HG02973 (cell line): Measurements from ENCODE around the gene CD83.
"Not testable (repeated sequence)": the region's sequence is repeated elsewhere in the genome, so short reads cannot be mapped to it uniquely, and the experiment has no call there.

Experiments
- ATAC-seq: cut with Tn5 transposase; IDR thresholded peaks from one replicate; pipeline ENCODE4 v1.9.1; 2021; ENCODE audit warnings: moderate library complexity; ENCODE audit not compliant: unreplicated experiment

The CD83 gene, protein sequence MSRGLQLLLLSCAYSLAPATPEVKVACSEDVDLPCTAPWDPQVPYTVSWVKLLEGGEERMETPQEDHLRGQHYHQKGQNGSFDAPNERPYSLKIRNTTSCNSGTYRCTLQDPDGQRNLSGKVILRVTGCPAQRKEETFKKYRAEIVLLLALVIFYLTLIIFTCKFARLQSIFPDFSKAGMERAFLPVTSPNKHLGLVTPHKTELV

DNA sequence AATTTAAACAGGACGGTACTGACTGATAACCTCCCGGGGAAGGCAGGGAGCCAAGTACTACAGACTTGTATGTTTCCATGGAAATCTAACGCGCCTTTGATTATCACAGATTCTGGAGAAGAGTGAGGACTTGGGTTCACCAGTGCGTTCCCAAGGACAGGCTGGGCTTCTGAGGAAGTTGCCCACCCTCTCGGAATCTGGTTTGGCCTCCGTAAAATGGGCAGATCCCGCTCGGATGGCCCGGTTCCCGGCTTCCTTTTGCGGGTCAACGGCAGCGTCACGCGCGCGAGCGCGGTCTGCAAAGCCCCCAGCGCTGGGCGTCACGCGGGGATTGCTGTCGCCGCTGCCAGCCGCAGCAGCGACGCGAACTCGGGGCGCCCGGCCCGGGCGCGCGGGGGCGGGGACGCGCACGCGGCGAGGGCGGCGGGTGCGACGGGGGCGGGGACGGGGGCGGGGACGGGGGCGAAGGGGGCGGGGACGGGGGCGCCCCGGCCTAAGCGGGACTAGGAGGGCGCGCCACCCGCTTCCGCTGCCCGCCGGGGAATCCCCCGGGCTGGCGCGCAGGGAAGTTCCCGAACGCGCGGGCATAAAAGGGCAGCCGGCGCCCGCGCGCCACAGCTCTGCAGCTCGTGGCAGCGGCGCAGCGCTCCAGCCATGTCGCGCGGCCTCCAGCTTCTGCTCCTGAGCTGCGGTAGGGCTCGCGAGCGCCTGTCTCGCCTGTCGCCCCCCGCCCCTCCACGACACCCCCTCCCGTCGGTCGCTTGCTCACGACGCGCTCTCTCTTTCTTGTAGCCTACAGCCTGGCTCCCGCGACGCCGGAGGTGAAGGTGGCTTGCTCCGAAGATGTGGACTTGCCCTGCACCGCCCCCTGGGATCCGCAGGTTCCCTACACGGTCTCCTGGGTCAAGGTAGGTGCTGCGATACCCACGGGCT is at the start of gene CD83:
CD83 (plus strand) TSS at position 615 of the 933 bp plus-strand sequence; CDS start at position 655, 40 bp downstream.
- peak; percentile 52 for ATAC-seq

DNA sequence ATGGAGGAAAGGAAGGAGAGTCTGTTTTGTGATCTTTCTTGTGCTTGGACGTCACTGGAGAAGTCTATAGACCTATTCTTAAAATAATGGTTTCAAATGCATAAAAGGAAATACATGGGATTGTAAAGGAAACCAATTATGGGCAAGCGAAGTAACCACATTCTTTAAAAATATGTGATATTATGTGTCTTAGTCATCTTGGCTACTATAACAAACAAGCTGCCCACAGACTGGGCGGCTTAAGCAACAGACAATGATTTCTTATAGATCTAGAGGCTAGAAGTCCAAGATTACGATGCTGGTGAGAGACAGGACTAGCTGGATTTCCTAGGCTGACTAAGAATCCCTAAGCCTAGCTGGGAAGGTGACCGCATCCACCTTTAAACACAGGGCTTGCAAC is 49.4 kb upstream of the CD83 start:
- no peak for ATAC-seq

DNA sequence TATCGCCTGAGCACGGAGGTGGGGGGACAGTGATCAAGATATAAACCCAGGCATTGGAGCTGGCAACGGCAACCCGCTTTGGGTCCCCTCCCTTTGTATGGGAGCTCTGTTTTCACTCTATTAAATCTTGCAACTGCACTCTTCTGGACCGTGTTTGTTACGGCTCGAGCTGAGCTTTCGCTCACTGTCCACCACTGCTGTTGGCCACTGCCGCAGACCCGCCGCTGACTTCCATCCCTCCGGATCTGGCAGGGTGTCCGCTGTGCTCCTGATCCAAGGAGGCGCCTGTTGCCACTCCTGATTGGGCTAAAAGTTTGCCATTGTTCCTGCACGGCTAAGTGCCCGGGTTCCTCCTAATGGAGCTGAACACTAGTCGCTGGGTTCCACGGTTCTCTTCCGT is 48.9 kb upstream of the CD83 start:
- no peak for ATAC-seq

DNA sequence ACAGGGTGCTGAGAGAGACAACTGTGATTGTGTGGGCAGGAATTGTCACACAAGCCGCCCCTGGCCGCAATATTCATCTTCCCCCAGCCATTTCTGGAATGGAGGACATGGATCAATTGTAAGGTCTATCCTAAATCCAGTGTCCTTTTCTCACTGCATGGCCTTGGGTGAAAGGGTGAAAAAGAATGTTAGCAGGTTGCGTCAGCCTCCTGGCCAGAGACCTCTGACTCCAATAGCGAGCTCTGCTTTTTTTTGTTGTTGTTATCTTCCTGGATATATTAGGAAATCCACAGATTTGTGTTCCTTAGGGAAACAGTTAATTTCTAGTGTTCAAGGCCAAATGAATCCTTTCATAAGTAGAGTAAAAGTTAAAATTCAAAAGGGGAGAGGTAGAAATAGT is 47.1 kb upstream of the CD83 start:
- ATAC-seq = no peak

DNA sequence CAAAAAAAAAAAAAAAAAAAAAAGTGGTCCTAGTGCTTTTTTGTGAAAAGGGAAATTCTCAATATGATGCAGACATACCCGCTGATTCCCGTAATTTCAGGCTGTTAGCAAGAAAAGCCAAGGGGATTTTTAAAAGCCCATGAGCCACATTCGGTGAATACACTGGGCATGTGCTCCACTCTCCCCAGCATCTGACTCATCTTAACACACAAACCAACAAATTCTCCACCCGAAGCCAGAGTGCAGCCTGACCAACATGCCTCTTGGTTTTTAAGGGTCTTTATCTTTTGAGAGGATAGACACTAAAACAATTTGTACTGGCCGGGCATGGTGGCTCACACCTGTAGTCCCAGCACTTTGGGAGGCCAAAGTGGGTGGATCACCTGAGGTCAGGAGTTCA is 45.5 kb upstream of the CD83 start:
- ATAC-seq = no peak

DNA sequence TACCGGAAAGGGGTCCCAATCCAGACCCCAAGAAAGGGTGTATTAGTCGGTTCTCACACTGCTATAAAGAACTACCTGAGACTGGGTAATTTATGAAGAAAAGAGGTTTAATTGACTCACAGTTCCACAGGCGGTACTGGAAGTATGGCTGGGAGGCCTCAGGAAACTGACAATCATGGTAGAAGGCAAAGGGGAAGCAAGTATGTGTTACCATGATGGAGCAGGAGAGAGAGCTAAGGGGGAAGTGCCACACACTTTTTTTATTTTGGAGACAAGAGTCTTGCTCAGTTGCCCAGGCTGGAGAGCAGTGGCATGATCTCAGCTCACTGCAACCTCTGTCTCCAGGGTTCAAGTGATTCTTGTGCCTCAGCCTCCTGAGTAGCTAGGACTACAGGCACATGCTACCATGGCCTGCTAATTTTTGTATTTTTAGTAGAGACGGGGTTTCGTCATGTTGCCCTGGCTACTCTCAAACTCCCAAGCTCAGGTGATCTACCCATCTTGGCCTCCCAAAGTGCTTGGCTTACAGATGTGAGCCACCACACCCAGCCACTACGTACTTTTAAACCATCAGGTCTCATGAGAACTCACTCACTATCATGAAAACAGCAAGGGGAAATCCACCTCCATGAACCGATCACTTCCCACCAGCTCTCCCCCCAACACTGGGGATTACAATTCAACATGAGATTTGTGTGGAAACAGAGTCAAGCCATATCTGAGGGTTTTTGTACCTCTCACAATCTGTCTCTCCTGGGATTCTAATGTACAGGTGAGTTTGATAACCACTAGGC is 43.8 kb upstream of the CD83 start:
- ATAC-seq = not testable (repeated sequence)

DNA sequence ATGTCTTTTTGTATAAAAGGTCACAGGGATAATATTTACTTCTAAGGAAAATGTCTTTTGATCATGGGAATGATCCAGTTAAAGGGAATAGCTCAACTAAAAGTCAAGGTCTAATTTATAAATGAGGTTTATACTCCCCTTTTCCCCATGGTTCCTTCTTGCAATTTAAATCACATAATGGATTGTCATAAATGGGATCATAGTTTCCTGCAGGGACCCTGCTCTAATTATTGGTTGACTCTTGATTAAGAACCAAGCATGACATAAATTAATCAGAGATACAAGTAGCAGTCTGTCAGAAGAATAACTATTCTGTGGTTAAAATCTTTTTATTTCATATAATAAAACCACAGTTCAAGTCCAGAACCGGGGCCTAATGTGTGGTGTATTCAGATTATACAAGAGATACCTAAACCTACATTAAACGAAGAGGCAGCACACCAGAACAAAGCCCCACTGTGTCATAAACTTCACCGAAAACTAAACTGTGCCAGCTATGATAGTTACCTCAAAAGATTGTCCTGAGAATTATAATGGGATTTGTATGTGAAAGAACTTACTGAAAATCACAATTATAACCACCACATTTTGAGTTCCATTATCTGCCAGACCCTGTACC is 43.0 kb upstream of the CD83 start:
- no peak for ATAC-seq

DNA sequence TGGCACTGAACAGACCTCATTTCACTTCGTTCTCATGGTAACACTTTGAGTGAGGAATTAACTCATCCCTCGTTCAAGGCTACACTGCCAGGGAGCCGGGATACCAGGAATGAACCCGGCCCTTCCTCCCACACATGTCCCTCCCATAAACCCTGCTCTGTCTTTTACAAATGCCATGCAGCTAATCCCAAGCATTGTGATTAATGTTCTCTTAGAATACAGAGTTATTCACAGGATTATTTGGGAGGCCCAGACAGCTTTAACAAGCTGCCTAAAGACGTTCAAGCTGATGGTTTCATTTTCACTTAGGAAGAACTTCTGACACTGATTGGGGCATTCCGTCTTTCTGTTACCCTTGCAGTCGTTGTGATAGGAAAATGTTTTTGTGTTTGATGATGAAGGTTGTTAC is 42.5 kb upstream of the CD83 start:
- peak; percentile 81 for ATAC-seq

DNA sequence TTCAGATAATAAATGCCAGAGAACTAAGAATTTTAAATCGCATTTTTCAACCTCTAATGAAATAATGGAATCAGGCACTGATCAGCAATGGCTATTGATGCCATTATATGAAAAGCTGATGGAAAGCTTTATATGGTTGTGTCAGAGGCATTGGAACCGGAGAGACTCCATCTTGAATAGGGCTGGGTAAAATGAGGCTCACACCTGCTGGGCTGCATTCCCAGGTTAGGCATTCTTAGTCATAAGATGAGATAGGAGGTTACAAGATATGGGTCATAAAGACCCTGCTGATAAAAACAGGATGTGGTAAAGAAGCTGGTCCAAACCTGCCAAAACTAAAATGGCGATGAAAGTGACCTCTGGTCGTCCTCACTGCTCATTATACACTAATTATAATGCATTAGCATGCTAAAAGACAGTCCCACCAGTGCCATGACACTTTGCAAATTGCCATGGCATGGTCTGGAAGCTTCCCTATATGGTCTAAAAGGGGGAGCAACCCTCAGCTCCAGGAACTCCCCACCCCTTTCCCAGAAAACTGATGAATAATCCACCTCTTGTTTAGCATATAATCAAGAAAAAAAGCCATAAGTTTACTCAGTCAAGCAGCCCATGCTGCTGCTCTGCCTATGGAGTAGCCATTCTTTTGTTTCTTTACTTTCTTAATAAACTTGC is 40.2 kb upstream of the CD83 start:
- no peak for ATAC-seq

DNA sequence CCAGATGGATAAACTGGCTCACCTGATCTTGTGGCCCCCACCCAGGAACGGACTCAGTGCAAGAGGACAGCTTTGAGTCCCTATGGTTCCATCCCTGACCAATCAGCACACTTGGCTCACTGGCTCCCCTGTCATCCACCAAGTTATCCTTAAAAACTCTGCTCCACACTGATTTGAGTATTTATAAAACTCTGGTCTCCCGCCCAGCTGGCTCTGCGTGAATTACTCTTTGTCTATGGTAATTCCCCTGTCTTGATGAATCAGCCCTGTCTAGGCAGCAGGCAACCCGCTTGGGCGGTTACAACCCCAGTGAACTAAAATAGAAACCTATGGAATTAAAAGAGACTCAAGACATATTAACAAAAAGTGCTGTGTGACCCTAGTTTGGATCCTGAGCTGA is 38.1 kb upstream of the CD83 start:
- no peak for ATAC-seq

DNA sequence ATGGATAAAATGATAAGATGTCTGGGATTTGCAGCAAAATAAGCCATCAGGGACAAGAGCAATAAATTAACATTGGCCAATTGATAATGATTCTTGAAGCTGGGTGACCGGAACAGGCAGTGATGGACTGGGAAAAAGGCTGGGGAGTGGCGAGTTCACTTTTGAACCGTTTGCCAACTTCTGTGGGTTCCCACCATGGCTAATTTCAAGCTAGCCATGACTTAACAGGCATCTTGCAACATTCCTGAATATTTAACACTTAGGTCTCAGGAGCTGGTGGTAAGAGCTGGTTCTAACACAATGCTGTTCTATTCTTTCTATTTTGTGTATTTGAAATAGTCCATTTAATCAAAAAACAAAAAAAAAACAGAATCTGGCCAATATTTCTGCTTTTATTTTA is 37.6 kb upstream of the CD83 start:
- ATAC-seq = no peak

DNA sequence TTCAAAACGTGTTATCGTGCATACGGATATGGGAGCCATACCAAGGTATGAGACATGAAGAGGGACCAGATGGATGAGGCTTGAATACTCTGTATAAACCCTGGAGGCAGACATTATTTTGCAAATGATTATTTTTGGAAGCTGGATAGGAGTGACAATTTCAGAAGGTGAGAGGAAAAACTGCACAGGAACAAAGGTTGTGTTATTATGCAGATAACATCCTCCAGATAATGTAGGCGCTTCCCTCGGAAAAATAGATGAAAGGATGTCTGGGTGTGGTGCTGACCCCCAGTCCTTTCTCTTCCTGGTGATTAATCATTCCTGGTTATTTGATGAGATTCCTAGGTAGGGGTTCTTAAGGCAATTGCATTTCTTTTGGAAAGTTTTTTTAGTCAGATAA is 36.4 kb upstream of the CD83 start:
- ATAC-seq = no peak

DNA sequence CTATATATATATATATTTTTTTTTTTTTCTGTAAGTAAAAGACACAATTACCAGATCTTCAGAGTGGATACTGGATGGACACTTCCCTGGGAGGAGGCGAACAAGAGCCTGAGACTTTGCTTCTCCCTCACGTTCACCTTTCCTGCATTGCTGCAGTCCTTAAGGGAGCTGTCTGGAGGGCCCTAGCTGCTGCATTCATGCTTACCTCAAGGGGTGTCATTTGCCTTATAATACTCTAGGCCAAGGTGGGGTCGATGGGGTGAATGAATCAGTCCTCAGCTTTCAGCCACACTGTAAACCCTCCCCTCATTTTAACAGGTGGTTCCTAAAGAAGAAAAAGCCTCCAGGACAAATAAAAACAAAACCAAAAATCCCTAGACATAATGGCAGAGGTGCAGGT is 34.8 kb upstream of the CD83 start:
- no peak for ATAC-seq

DNA sequence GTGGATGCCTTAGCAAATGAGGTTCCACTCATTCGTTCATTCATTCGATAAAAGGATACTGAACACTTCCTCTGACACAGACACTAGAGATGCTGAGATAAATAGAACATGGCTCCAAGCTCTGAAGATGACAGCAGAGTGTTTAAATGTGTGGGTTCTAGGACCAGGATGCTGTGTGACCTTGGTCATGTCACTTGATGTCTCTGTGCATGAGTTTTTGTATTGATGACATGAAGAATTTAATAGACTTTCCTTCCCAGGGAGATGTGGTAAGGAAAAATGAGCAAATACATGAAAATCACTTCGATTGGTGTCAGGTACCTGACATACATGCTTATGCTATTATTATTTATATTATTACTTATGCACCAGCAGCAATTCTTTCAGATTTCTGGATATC is 34.3 kb upstream of the CD83 start:
- no peak for ATAC-seq

DNA sequence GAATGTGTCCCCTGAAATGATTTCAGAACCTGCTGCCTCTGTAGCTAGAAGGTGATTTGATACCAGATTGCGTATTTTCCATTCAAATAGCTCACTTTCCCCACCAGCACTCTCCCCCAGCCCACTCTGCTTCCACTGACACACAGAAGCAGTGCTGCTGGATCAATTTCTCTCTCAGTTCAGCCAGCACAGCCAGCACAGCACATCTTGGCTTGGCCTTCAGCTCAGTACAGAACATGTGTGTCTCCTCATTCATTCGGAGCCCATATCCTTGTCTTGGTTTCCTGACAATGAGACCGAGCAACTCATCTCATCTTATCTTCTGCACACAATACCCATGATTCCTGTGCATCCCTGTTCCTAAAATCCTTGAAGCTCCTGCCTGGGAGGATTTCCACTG is 33.8 kb upstream of the CD83 start:
- no peak for ATAC-seq

DNA sequence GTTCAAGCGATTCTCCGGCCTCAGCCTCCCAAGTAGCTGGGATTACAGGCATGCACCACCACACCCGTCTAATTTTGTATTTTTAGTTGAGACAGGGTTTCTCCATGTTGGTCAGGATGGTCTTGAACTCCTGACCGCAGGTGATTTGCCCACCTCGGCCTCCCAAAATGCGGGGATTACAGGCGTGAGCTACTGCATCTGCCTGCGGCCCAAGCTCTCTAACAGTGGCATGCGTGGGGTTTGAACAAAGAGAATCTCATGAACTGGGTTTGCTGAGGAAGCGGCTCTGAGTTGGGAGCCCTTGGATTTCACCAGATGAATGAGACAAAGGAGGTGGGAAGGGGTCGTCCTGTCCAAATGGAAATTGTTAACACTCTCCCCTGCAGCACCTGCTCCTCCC is 33.2 kb upstream of the CD83 start:
- ATAC-seq = no peak

DNA sequence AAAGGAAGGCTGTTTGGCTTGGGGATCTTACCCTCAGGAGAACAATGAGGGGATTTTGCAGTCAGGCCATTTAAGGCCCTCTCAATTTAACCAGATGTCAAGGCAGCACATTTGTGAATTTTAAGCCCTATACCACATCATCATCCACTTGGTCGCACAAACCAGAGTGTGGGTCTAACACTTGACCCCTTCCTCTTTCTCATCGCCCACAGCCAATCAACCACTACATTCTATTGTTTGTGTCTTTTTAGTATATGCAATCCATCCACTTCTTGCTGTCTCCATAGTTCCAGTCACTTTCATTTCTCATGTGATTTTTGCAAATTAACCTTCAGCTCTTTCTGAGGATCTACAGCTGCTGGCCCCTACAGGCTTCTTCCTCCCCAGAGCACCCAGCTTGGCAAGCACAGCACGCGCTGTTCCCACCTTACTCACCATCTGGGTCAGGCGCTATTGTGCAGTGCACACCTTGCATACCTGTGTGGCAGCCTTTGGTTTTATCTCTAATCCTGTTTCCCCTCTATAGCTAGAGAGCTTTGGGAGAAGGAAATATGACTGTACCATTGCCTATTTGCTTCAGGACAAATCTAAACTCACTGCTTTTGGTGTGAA is 32.3 kb upstream of the CD83 start:
- no peak for ATAC-seq

DNA sequence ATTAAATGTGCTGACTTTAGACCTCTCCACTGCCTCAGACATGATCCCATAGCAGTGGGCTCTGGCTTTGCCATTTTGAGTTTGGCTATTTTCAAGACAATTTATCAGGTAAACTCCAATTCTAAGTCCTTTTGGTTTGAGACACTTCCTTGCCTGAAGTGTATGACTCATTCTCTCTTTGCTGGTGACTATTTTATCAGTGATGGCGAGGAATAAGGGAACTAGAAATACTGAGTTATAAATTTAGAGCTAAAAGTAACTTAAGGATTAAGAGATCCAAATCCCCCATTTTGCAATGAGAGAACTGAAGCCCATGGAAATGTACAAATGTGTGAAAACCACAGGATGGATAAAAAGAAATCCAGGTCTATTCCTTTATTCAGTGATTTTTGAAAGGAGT is 30.9 kb upstream of the CD83 start:
- no peak for ATAC-seq

DNA sequence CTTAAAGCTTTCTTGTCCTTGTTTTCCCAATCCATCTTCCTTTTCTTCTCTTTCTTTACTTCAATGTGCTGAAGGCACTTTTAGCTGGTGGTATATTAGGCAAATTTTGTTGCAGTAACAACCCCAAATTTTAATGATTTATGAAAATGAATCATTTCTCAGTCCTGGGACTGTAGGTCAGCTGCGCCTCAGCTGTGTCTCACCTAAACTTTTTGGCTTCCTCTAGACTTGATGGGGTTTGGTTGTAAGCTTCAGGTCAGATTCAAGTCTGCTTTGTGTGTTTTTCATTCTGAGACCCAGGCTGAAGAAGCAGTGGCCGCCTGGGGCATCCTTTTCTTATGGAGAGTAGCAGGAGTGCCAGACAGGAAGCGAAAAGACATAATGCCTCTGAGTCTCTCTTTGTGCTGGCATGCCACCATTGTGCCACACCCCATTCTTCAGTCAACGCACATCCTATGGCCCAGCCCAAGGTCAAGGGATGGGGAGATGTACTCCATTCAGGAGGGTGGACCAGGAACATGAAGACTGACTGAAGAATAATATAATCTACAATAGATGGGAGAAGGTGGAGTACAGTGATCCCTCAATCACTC is 28.9 kb upstream of the CD83 start:
- ATAC-seq = no peak

DNA sequence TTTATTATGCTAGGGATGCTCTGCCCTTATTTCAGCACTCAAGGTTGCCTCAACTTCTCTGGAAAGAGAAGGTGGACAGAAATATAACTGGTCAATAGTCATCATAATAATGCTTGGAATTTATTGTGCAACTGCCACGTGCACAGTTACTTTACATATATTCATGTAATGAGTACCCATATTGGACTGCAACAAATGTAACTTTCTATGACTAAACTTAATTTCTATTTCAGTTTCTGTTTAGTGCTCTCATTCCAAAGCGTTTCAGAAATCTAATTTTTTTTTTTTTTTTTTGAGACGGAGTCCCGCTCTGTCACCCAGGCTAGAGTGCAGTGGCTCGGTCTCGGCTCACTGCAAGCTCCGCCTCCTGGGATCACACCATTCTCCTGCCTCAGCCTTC is 28.3 kb upstream of the CD83 start:
- no peak for ATAC-seq
